Memory B cell (primary cell): ENCODE measurements around the gene TGIF1.
"Not testable (repeated sequence)": the region's sequence is repeated elsewhere in the genome, so short reads cannot be mapped to it uniquely, and the experiment has no call there.

Source experiments
- ATAC-seq: fragments of 150-1000 bp; cut with Tn5 transposase; 2 replicates; pipeline ENCODE4 v1.10.0; 2021; ENCODE audit warnings: low read depth, mild to moderate bottlenecking, moderate library complexity
- DNase-seq, 2 donors: peaks; one replicate each; pipeline ENCODE4 v3.0.0; 2022; ENCODE audit warnings: low spot score in 2 of 2
- H3K27ac Mint-ChIP-seq: one replicate; pipeline ENCODE4 v1.8.0; 2022; ENCODE audit warnings: mild to moderate bottlenecking, moderate library complexity, mixed read lengths
- H3K27me3 Mint-ChIP-seq: one replicate; pipeline ENCODE4 v1.8.0; 2022; ENCODE audit warnings: mixed read lengths
- H3K36me3 Mint-ChIP-seq: one replicate; pipeline ENCODE4 v1.8.0; 2022; ENCODE audit warnings: mild to moderate bottlenecking, mixed read lengths
- H3K4me1 Mint-ChIP-seq: one replicate; pipeline ENCODE4 v1.8.0; 2022; ENCODE audit warnings: mixed read lengths
- H3K4me3 Mint-ChIP-seq: one replicate; pipeline ENCODE4 v1.8.0; 2022; ENCODE audit warnings: mild to moderate bottlenecking, moderate library complexity, mixed read lengths
- H3K9me3 Mint-ChIP-seq: one replicate; pipeline ENCODE4 v1.8.0; 2022; ENCODE audit warnings: mixed read lengths

TGIF1 gene

DNA sequence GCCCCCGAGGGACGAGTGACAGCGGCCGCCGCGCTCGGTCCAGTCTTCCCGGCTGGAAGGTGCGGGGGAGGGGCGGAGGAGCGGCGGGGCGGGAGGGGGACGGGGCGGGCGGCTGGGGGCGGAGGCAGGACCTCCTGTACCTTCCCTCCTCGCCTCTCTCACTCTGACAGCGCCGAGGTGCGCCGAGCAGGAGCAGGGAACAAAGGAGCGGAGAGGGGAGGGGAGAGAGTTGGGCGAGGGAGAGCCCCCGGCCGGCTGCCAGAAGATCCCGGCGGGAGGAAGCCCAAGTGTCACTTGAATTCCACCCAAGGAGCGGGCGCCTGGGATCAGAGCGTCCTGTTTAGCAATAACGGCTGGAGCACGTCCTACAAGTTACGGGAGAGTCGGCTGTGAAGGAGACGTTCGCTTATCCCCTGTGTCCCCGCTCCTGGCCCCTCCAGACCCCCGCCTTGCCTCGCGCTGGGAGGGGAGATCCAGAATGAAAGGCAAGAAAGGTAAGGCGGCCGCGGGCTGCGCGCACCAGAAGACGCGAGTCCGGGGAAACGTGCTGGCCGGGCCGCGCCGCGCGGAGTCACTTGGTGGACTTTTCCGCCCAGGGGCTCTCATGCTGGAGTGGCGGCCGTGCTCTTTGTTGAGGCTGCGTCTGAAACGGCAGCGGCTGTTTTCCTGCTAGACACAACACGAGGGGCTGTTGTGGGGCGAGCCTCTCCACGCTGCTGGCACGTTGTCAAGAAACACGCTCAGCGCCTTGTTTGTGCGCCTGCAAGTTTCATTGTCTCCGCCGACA, at the start of gene TGIF1:
Gene TGIF1 (plus strand): TSS at position 161 of the 787 bp plus-strand sequence. CDS start 318 bp downstream, at position 479.
- H3K4me3 Mint-ChIP-seq: peak within 1 kb of the TSS; percentile 96
- H3K27me3 Mint-ChIP-seq: no peaks in the 10 kb centered on the region
- H3K9me3 Mint-ChIP-seq: no peaks in the 10 kb centered on the region
- peak; percentile 6 for ATAC-seq
- H3K36me3 Mint-ChIP-seq: no peaks in the 10 kb centered on the region
- DNase-seq: peak; percentile 58 to 75
- H3K4me1 Mint-ChIP-seq: peaks cover 13% of the 10 kb centered on the region
- H3K27ac Mint-ChIP-seq: peak within 1 kb of the TSS; percentile 100

GRCh38 chr18:3400567-3401296, 49.2 kb upstream of the TGIF1 start:
- Mint-ChIP-seq H3K9me3 (no peaks in the 10 kb centered on the region), H3K36me3 (no peaks in the 10 kb centered on the region), H3K4me1 (peaks cover 24% of the 10 kb centered on the region), H3K27ac (peak overlapping the region; percentile 90), H3K27me3 (no peaks in the 10 kb centered on the region), H3K4me3 (peak overlapping the region; percentile 68)
- ATAC-seq: peak; percentile 18
- no peak for DNase-seq

DNA sequence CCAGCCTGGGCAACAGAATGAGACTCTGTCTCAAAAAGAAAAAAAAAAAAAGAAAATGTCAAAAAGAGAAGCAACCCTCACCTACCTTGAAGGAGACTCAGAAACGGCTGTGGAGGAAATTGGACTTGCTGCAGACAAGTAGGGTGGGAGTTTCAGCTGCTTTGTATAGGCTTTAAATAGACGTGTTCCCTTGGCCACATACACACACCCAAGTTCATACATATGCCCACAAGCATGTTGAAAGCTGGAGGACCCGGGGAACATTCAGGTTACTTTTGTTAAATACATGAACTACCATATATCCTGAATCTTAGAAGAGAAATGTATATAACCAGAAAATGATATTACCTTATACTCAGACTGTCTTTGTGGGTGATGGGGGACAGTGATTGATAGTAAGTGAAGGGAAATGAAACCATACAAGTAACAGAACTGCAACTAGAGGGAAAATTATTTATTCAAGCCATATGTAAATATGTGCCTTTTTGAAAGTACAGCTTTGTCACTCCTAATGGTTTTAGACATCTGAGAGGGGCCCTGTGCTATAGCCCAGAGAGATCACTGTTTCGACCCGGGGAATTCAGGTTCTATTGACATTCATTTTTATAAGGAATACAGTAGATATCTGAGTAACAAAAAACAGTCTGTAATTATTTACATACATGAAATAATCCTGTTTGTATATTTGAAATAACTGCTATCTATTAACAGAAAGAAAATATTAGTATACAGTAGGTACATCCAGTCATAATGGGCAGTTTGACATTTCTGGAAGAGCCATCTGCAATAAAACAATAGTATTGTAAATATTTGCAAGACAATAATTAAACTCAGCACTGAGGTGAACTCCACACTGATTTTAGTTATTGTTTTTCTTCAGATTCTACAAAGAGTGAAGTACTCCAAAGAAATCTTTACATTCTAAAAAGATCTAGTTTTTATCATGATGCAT, 48.0 kb upstream of the TGIF1 start:
- H3K27ac Mint-ChIP-seq: peak overlapping the region; percentile 90
- DNase-seq (peak; percentile 26 to 29), ATAC-seq (peak; percentile 88)
- peak overlapping the region; percentile 68 for H3K4me3 Mint-ChIP-seq
- peaks cover 30% of the 10 kb centered on the region for H3K4me1 Mint-ChIP-seq
- no peaks in the 10 kb centered on the region for H3K9me3 Mint-ChIP-seq
- H3K27me3 Mint-ChIP-seq: no peaks in the 10 kb centered on the region
- H3K36me3 Mint-ChIP-seq: no peaks in the 10 kb centered on the region

- Mint-ChIP-seq H3K4me1 (peaks cover 30% of the 10 kb centered on the region), H3K27me3 (no peaks in the 10 kb centered on the region), H3K36me3 (no peaks in the 10 kb centered on the region), H3K27ac (peak overlapping the region; percentile 70), H3K4me3 (peak overlapping the region; percentile 24), H3K9me3 (no peaks in the 10 kb centered on the region)
- DNase-seq (no peak), ATAC-seq (peak; percentile 20)
Observed at GRCh38 chr18:3402982-3403451, 47.0 kb upstream of the TGIF1 start.

DNA sequence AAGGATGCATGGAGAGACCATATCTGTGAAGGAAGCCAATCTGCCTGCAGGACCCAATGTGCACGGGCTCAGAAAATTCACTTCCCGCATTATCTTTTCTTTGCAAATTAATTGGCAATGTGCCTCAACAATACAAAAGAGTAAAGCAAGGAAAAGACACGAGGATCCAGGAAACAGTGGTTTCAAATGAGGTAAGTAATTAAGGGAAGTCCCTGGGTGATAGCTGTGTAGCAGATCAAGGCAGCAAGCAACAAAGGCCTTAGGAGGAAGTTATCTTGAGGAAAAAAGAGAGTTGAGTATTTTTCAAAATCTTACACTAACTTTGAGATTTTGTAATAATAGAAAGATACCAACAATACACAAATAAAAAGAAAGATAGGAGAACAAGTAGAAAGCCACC, 44.3 kb upstream of the TGIF1 start:
- no peak for DNase-seq
- H3K36me3 Mint-ChIP-seq: no peaks in the 10 kb centered on the region
- no peak for ATAC-seq
- H3K4me1 Mint-ChIP-seq: peaks cover 26% of the 10 kb centered on the region
- H3K9me3 Mint-ChIP-seq: no peaks in the 10 kb centered on the region
- H3K27ac Mint-ChIP-seq: no peak overlapping the region
- H3K27me3 Mint-ChIP-seq: no peaks in the 10 kb centered on the region
- no peak overlapping the region for H3K4me3 Mint-ChIP-seq

DNA sequence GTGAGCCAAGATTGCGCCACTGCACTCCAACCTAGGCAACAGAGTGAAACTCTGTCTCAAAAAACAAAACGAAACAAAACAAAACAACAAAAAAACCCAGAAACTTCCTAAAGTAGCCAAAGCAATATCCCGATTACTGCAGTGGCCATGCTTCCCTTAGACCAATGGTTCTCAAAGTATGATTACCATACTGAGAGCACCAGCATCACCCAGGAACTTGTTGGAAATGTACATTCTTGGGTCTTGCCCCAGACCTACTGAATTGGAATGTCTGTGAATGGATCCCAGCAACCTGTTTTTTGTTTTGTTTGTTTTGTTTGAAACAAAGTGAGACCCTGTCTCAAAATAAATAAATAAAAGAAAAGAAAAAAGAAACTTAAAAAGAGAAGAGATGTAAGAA, 41.9 kb upstream of the TGIF1 start:
- H3K27ac Mint-ChIP-seq: no peak overlapping the region
- peaks cover 14% of the 10 kb centered on the region for H3K4me1 Mint-ChIP-seq
- ATAC-seq: no peak
- H3K27me3 Mint-ChIP-seq: no peaks in the 10 kb centered on the region
- H3K4me3 Mint-ChIP-seq: no peak overlapping the region
- no peak for DNase-seq
- H3K9me3 Mint-ChIP-seq: no peaks in the 10 kb centered on the region
- no peaks in the 10 kb centered on the region for H3K36me3 Mint-ChIP-seq

DNA sequence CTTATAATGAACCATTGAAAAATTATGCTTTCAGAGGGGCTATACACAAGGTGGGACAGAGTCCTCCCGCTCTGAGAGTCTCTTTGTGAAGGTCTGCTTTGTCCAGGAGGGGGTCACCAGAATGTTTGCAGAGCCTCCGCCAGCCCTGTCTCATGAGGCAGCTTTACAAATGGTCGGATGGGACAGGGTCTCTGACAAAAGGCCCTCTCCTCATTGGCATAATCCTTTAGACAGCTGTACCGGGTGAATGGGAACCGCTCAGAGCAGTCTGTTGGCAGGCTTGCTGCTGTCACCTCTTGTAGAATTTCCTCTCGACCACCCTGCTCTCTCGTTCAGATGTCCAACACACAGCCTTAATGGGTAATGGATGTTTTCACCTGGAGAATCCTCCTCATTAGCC, 40.2 kb upstream of the TGIF1 start:
- H3K27ac Mint-ChIP-seq: no peak overlapping the region
- no peak for ATAC-seq
- DNase-seq: no peak
- H3K9me3 Mint-ChIP-seq: no peaks in the 10 kb centered on the region
- H3K4me3 Mint-ChIP-seq: no peak overlapping the region
- no peaks in the 10 kb centered on the region for H3K27me3 Mint-ChIP-seq
- peaks cover 13% of the 10 kb centered on the region for H3K4me1 Mint-ChIP-seq
- no peaks in the 10 kb centered on the region for H3K36me3 Mint-ChIP-seq

DNA sequence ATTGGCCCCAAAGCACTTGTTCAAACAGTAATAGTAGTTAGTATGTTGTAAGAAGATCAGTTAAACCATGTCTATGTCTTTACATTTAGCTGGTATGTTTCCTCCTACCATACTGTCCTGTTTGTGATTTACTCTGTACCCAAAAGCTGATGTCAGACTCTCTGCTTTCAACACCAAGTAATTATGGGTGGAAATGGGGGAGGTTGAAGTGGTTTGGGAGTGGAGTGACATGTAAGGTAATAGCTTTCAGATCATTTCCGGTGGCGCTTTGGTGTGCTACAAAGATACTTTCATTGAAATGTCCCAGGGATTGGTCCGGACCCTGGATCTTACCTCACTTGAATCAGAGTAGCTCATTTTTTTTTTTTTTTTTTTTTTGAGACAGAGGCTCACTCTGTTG, 39.7 kb upstream of the TGIF1 start:
- no peak overlapping the region for H3K4me3 Mint-ChIP-seq
- H3K4me1 Mint-ChIP-seq: peaks cover 12% of the 10 kb centered on the region
- DNase-seq (no peak), ATAC-seq (no peak)
- no peaks in the 10 kb centered on the region for H3K36me3 Mint-ChIP-seq
- H3K9me3 Mint-ChIP-seq: no peaks in the 10 kb centered on the region
- no peaks in the 10 kb centered on the region for H3K27me3 Mint-ChIP-seq
- no peak overlapping the region for H3K27ac Mint-ChIP-seq

- not testable (repeated sequence) for H3K36me3 Mint-ChIP-seq, H3K4me1 Mint-ChIP-seq, ATAC-seq, H3K4me3 Mint-ChIP-seq, H3K27ac Mint-ChIP-seq, DNase-seq, H3K27me3 Mint-ChIP-seq, H3K9me3 Mint-ChIP-seq
Observed at GRCh38 chr18:3410876-3411275, 39.1 kb upstream of the TGIF1 start.

- no peaks in the 10 kb centered on the region for H3K9me3 Mint-ChIP-seq
- ATAC-seq: no peak
- H3K4me3 Mint-ChIP-seq: peak overlapping the region; percentile 81
- H3K4me1 Mint-ChIP-seq: peaks cover 4% of the 10 kb centered on the region
- no peaks in the 10 kb centered on the region for H3K36me3 Mint-ChIP-seq
- H3K27me3 Mint-ChIP-seq: no peaks in the 10 kb centered on the region
- no peak overlapping the region for H3K27ac Mint-ChIP-seq
- no peak for DNase-seq
Observed at GRCh38 chr18:3411327-3411726, 38.6 kb upstream of the TGIF1 start.

- Mint-ChIP-seq H3K27ac (peak overlapping the region; percentile 11), H3K4me1 (peaks cover 3% of the 10 kb centered on the region), H3K36me3 (no peaks in the 10 kb centered on the region), H3K4me3 (peak overlapping the region; percentile 81), H3K27me3 (no peaks in the 10 kb centered on the region), H3K9me3 (no peaks in the 10 kb centered on the region)
- peak; percentile 73 for ATAC-seq
- DNase-seq: peak in 1 of 2 donors; percentile 15
Observed at GRCh38 chr18:3411854-3412268, 38.1 kb upstream of the TGIF1 start.

DNA sequence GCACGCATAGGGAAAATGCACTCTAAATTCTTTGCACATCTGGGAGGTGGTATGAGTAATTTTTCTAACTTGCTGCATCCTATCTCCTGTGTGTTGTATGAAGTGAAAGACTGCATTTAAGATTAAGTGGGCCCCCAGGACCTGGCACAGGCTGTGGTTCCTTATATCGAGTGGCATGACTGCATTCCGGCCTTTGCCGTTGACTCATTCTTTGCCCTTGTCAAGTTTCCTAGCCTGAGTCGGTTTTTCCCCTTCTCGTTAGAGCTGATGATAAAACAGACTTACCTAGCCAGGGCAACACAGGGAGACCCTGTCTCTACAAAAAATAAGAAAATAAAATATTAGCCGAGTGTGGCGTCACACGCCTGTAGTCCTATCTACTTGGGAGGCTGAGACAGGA, 37.4 kb upstream of the TGIF1 start:
- peak; percentile 21 for ATAC-seq
- H3K36me3 Mint-ChIP-seq, H3K27ac Mint-ChIP-seq, H3K27me3 Mint-ChIP-seq, DNase-seq, H3K4me1 Mint-ChIP-seq, H3K9me3 Mint-ChIP-seq: not testable (repeated sequence)
- H3K4me3 Mint-ChIP-seq: peak overlapping the region; percentile 52

DNA sequence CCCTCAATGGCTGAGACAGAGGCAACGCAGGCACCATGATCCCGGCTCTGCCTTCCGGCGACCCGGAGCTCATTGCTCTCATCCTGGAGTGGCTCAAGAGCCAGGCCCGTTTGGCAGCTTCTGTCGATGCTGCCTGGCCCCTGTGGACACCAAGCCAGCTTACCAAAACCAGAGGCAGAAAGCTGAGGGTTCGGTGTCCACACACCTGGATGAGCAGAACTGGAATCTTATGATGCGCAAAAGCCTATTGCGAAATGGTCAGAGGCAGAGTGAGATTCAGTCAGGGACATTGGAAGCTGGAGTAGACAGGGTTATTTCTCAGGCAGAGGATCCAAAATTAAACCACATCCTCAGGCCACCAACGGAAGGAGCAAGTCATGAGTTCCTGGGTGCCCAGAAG, 34.9 kb upstream of the TGIF1 start:
- DNase-seq: no peak
- H3K27me3 Mint-ChIP-seq: no peaks in the 10 kb centered on the region
- no peaks in the 10 kb centered on the region for H3K36me3 Mint-ChIP-seq
- no peak overlapping the region for H3K27ac Mint-ChIP-seq
- ATAC-seq: no peak
- H3K9me3 Mint-ChIP-seq: no peaks in the 10 kb centered on the region
- H3K4me1 Mint-ChIP-seq: peaks cover 3% of the 10 kb centered on the region
- H3K4me3 Mint-ChIP-seq: no peak overlapping the region

DNA sequence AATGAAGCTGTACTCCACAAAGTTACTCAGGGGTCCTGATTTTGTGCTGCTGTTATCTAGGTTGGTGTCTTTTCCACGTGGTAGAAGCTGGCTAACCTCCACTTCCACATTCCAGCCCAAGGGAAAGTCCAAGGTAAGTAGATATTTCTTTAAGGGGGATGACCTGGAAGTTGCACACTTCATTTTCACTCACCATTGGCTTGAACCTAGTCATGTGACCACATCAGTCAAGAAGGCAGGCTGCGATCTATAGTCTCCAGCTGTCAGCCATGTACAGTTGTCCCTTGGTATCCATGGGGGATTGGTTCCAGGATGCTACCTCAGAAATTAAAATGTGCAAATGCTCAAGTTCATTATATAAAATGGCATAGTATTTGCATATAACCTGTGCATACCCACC, 31.9 kb upstream of the TGIF1 start:
- Mint-ChIP-seq H3K4me3 (no peak overlapping the region), H3K9me3 (no peaks in the 10 kb centered on the region), H3K36me3 (no peaks in the 10 kb centered on the region), H3K27me3 (no peaks in the 10 kb centered on the region), H3K27ac (no peak overlapping the region), H3K4me1 (no peaks in the 10 kb centered on the region)
- ATAC-seq: no peak
- no peak for DNase-seq
